ENCODE results near the gene ZSWIM6.

ZSWIM6 gene

GRCh38 chr5:61322738-61323725 lies 9.0 kb upstream of the ZSWIM6 start:
- no peak overlapping the region for H3K27ac ChIP-seq
- TF ChIP-seq ZFX (IDR thresholded peaks at IDR 0.05; ENCODE audit: borderline replicate concordance) (no peak), CTCF (IDR thresholded peaks at IDR 0.05) (no peak)

- TF ChIP-seq ZFX (IDR thresholded peaks at IDR 0.05; ENCODE audit: borderline replicate concordance) = no peak
- TF ChIP-seq CTCF (IDR thresholded peaks at IDR 0.05) = no peak
- H3K27ac ChIP-seq = no peak overlapping the region
These were observed 4.0 kb upstream of the ZSWIM6 start for GRCh38 chr5:61327760-61328753.

- no peak overlapping the region for H3K27ac ChIP-seq
- TF ChIP-seq CTCF (IDR thresholded peaks at IDR 0.05) (no peak), ZFX (IDR thresholded peaks at IDR 0.05; ENCODE audit: borderline replicate concordance) (no peak)
These were observed 3.1 kb upstream of the ZSWIM6 start for GRCh38 chr5:61328791-61329549.

- TF ChIP-seq ZFX (IDR thresholded peaks at IDR 0.05; ENCODE audit: borderline replicate concordance) = no peak
- TF ChIP-seq CTCF (IDR thresholded peaks at IDR 0.05) = no peak
- H3K27ac ChIP-seq = no peak overlapping the region
These were observed 2.4 kb upstream of the ZSWIM6 start for GRCh38 chr5:61329550-61330128.

- H3K27ac ChIP-seq = peak overlapping the region; percentile 71
These were observed 1.7 kb upstream of the ZSWIM6 start for GRCh38 chr5:61330341-61330844.

More at GRCh38 chr5:61330341-61330844, 1.7 kb upstream of the ZSWIM6 start:
- TF ChIP-seq CTCF (IDR thresholded peaks at IDR 0.05) (no peak), ZFX (IDR thresholded peaks at IDR 0.05; ENCODE audit: borderline replicate concordance) (no peak)

Data from 22Rv1 (cell line).